ENCODE measurements around the gene MUTYH.

DNA sequence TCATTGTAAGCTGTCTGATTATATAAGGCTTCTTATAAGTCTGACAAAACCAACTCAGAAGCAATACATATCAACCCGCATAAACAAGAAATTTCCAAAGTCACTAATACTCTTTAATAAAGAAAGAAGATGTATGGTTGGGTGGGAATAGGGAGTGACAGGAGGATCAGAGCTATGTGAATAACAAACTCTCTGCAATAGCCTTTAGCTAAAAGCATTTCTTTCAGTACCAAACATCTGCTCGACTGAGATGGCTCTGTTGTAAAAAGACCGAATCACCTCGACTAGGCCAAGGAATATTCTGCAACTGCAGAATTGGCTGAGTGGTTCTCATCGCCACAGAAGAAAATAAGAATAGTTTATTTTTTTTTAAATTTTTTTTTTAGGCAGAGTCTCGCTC lies 39.3 kb upstream of the MUTYH start:
- TF ChIP-seq CTCF (IDR thresholded peaks at IDR 0.05) = no peak
- no peak for TF ChIP-seq EP300 (IDR thresholded peaks at IDR 0.05)
- TF ChIP-seq POLR2AphosphoS5 (IDR thresholded peaks at IDR 0.05) = no peak
- no peak for TF ChIP-seq POLR2A (IDR thresholded peaks at IDR 0.05)

Data from stomach (tissue), 4 donors.